Inflammatory macrophage treated with lipopolysaccharide for 4 hours (primary cell): Measurements from ENCODE around the gene FBXL19.

Source experiments
- DNase-seq: peaks from one replicate; pipeline ENCODE4 v3.0.0-alpha.2; 2020

FBXL19 gene

DNA sequence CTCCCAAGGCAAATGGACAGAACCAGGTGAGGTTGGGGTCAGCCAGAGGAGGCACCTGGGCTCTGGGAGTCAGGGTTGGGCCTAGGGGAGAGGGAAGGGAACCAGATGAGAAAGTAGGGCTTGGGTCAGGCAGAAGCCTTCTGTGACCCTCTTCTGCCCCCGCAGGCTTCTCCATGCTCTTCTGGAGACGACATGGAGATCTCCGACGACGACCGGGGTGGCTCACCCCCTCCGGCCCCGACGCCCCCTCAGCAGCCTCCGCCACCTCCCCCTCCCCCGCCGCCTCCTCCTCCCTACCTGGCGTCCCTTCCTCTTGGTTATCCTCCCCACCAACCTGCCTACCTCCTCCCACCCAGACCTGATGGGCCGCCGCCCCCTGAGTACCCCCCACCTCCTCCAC is 42.1 kb downstream of the FBXL19 start:
- no peak for DNase-seq

DNA sequence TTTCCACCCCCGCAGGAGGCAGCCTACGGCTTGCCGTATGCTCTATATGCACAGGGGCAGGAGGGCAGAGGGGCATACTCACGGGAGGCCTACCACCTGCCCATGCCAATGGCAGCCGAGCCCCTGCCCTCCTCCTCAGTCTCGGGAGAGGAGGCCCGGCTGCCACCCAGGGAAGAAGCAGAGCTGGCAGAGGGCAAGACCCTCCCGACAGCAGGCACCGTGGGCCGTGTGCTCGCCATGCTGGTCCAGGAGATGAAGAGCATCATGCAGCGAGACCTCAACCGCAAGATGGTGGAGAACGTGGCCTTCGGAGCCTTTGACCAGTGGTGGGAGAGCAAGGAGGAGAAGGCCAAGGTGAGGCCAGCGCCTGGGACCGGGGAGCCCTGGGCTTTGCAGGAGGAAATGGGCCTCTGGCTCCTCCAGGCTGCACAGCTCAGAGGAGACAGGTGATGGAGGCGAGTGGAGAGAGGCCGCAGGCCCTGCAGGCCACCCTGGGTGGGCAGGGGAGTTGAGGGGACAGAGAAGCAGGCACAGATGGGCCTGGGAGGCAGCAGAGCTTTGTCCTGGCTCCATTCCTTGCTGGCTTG is 42.8 kb downstream of the FBXL19 start:
- DNase-seq, result no peak

GRCh38 chr16:30967795-30968194 is 44.4 kb downstream of the FBXL19 start:
- DNase-seq, result no peak

- DNase-seq, result no peak
Observed at GRCh38 chr16:30969246-30969842, 46.0 kb downstream of the FBXL19 start.

DNA sequence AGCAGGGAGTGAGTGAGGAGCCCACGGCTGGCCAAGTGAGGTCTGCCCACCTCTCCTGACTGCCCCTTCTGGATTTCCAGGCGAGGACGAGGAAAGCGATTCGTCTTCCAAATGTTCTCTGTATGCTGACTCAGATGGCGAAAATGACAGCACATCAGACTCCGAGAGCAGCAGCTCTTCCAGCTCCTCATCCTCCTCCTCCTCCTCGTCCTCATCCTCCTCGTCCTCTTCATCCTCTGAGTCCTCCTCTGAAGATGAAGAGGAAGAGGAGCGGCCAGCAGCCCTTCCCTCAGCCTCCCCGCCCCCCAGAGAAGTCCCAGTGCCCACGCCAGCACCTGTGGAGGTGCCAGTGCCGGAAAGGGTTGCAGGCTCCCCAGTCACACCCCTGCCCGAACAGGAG is 47.9 kb downstream of the FBXL19 start:
- no peak for DNase-seq

DNA sequence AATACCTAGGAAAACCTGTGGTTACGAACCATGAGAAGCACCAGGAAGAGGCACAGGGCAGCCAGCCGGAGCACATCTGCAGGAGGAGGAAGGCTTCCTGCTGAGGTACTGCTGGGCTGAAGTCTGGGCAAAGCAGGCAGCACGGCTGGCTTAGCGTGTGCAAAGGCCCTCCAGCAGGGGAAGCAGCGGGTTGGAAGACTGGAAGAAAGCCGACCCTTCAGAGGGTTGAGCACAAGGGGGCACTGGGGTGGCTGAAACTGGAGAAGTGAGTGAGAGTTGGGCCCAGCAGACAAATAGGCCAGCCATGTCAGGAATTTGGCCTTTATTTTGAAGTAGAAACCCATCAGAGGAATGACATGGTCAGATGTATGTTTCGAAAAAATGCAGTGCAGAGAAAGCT is 49.5 kb downstream of the FBXL19 start:
- DNase-seq, result no peak

DNA sequence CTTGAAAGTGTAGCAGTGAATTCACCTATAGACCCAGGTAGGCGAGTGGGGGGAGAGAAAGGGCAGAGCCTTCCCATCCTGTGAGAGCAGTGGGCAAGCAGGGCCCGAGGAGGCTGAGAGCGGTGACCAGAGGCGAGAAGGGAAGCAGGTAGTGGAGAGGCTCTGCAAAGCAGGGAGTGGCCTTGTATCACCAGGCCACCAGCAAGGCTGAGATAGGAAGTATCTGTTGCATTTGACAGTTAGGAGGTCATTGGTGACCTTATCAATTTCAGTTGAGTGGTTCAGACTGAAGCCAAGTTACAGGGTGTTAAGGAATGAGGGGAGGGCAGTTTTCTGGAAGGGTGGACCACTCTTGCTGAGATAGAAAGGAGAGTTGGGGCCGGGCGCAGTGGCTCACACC is 51.0 kb downstream of the FBXL19 start:
- DNase-seq, result no peak

- DNase-seq, result no peak
Observed at GRCh38 chr16:30976486-30976885, 53.1 kb downstream of the FBXL19 start.

DNA sequence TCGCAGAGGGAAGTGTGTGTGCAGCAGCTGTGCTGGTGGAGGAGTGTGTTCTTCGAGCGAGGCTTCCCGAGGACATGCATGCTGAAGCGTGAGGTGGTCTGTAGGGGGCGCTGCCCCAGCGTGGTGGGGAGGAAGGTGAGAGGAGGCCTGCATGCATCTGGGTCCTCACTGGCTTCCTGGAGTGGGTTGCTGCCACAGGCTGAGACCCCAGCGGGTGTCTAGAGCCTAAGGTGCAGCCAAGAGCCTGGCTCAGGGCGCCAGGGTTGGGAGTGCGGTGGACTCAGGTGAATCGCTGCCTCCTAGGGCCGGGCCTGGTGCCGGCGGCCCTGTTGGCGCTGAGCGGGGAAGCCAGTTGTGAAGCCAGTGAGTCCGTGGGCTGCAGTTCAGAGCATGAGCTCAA is 54.1 kb downstream of the FBXL19 start:
- DNase-seq, result no peak

DNA sequence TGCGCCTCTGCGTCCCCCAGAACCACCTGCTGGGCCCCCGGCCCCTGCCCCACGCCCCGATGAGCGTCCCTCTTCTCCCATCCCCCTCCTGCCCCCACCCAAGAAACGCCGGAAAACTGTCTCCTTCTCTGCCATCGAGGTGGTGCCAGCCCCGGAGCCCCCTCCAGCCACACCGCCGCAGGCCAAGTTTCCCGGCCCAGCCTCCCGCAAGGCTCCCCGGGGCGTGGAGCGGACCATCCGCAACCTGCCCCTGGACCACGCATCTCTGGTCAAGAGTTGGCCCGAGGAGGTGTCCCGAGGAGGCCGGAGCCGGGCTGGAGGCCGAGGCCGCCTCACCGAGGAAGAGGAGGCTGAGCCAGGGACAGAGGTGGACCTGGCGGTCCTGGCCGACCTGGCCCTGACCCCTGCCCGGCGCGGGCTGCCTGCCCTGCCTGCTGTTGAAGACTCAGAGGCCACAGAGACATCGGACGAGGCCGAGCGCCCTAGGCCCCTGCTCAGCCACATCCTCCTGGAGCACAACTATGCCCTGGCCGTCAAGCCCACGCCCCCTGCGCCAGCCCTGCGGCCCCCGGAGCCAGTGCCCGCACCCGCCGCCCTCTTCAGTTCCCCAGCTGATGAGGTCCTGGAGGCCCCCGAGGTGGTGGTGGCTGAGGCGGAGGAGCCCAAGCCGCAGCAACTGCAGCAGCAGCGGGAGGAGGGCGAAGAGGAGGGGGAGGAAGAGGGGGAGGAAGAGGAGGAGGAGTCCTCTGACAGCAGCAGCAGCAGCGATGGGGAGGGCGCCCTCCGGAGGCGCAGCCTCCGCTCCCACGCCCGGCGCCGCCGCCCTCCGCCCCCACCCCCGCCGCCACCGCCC is 56.0 kb downstream of the FBXL19 start:
- no peak for DNase-seq

- no peak for DNase-seq
Observed at GRCh38 chr16:30980023-30980371, 56.6 kb downstream of the FBXL19 start.

DNA sequence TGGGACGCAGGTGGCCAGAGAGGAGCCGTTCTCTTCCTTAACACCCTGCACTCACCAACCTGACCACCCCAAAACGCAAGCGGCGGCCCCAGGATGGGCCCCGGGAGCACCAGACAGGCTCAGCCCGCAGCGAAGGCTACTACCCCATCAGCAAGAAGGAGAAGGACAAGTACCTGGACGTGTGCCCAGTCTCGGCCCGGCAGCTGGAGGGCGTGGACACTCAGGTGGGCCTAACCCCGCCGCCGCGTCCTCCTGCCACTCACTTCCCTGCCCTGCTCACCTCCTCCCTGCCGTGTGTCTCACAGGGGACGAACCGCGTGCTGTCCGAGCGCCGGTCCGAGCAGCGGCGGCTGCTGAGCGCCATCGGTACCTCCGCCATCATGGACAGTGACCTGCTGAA is 57.1 kb downstream of the FBXL19 start:
- DNase-seq, result no peak

DNA sequence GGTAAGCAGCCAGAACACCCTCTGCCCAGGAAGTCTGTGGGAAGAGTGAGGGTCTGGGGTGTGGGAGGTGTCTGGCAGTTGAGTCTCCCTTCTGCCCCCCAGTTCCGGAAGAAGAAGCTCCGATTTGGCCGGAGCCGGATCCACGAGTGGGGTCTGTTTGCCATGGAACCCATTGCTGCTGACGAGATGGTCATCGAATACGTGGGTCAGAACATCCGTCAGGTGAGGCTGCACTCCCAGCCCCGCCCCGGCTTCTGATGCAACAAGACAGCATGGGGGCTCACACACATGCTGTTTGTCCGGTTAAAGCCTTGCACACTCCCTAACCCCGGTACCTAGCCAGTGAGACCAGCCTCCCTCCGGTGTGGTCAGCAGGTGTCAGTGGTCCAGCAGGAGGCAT is 57.6 kb downstream of the FBXL19 start:
- no peak for DNase-seq

DNA sequence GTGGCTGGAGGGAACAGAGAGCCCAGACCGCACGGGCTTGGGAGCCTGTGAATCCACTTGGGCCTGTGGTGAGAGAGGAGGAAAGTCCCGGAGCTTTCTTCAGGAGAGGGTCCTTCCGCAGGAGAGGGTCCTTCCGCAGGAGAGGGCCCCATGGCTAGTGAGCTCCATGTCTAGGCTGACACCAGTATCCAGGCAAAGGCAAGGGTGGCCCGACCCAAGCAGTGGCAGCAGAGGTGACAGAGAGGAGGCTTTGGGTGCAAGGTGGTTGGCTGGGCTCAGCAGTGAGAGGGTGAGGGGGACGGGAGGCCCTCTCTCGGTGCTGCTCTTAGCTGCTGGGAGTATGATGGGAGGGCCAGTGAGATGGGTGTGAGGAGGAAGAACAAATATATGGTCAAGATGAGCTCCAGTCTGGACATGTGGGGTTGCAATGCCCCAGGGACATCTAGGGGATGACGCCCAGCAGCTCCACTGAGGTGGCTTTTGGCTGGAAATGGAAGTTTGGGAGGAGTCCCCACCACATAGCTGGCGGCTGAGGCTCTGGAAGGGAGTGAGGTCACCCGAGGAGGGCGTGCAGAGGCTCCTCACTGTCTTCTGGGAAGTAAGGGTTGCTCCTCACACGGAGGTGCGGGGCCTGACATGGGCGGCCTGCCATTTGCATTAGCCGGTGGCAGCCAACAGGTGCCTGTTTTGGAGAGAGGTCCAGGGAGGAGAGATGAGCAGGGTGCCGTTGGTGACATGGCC is 59.3 kb downstream of the FBXL19 start:
- no peak for DNase-seq

- no peak for DNase-seq
Observed at GRCh38 chr16:30983289-30983889, 60.0 kb downstream of the FBXL19 start.

DNA sequence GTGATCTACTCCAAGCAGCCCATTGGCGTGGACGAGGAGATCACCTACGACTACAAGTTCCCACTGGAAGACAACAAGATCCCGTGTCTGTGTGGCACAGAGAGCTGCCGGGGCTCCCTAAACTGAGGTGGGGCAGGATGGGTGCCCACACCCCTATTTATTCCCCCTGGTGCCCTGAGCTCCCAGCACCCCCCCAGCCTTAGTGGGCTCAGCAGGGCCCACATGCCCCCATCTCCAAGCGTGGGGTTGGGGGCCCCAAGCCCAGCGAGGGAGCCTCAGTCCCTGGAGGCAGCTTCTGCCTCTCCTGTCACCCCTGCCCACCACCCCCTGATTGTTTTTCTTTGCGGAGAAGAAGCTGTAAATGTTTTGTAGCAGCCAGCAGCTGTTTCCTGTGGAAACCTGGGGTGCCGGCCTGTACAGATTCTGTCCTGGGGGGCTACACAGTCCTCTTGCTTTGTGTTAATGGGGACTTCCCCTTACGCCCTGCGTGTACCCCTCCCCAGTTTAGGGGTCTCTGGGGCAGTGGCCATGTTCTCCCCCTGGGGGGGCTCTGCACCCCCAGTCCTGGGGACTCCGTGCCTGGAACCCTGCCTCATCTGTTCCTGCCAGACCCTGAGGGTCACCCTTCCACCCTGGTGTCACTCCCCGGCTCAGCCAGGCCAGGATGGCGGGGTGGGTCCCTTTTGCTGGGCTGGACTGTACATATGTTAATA is 60.7 kb downstream of the FBXL19 start:
- DNase-seq, result no peak

- DNase-seq, result peak; percentile 82
Observed at GRCh38 chr16:30984669-30985400, 61.5 kb downstream of the FBXL19 start, which contains the start of gene HSD3B7. Gene HSD3B7, plus strand, starts transcription at chr16:30985207. Its CDS starts 452 bp downstream, at chr16:30985659.

- DNase-seq, result no peak
Observed at GRCh38 chr16:30985401-30986128, 62.2 kb downstream of the FBXL19 start.

DNA sequence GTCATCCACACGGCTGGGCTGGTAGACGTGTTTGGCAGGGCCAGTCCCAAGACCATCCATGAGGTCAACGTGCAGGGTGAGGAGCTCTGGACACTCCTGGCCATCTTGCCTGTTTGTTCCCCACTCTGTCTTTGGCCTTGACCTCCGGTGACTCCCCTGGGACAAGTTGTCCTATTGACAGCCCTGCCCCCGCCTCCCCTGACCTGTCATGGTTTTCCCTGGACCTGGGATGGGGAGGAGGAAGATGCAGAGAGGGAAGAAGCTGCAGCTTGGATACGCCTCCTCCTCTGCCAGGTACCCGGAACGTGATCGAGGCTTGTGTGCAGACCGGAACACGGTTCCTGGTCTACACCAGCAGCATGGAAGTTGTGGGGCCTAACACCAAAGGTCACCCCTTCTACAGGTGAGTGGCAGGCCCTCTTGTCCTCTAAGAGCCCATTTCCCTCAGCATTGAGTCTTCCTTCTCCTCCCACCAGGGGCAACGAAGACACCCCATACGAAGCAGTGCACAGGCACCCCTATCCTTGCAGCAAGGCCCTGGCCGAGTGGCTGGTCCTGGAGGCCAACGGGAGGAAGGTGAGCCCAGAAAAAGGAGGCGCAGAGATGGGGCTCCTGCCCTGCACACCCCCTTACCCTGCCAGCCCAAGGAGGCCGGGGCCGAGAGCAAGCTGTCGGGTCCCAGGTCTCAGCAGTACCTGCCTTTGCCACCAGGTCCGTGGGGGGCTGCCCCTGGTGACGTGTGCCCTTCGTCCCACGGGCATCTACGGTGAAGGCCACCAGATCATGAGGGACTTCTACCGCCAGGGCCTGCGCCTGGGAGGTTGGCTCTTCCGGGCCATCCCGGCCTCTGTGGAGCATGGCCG is 63.0 kb downstream of the FBXL19 start:
- DNase-seq, result no peak

- no peak for DNase-seq
Observed at GRCh38 chr16:30987581-30988190, 64.3 kb downstream of the FBXL19 start.
